Measurements from ENCODE around the gene VPS41. TPM values are rescaled to one million over a fixed set of nuclear protein-coding genes. Genes with fewer than 3 reads are reported as not detected.

The VPS41 gene
- total RNA-seq, 1 experiment from 2014 or later = 31.4 TPM

DNA sequence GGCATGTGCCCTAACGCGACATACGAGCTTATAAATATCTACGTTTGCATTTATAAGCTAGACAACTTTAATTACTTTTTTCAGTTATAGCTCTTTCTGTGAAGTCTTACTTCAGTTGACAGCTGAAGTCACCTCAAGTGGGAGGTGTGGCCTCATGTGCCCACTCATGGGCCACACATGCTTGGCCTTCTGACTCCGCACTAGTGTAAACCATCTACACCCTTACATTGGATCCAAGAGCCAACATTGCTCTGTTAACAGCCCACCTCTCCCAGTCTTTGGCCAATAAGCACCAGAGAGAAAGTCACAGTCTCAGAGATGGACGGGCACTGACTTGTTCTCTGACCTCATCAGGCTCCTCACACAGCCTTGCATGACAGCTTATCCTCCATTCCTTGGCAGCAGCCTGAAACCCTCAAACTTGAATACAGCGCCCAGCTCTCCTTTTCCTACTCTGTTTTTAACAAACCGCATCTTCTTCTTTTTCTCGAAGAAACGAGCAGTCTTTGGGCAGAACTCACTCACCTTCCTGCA is 206.9 kb downstream of the VPS41 start:
- H3K27ac Mint-ChIP-seq (ENCODE audit: low read depth, unreplicated experiment) = no peak overlapping the region
- H3K4me3 Mint-ChIP-seq (ENCODE audit: unreplicated experiment) = no peak overlapping the region
- DNase-seq (ENCODE audit: unreplicated experiment) = peak; percentile 56
- POLR2A ChIA-PET = no interaction called here
- no peak for TF ChIP-seq CTCF (IDR thresholded peaks at IDR 0.05; ENCODE audit: unreplicated experiment)
- no peaks in the 10 kb centered on the region for H3K36me3 Mint-ChIP-seq (ENCODE audit: insufficient read depth, unreplicated experiment)
- H3K9me3 Mint-ChIP-seq (ENCODE audit: unreplicated experiment) = no peaks in the 10 kb centered on the region
- no TSS peak for BruUV-seq (replicated peaks)
- CTCF ChIA-PET = no interaction called here
- H3K27me3 Mint-ChIP-seq (ENCODE audit: insufficient read depth, unreplicated experiment) = no peaks in the 10 kb centered on the region
- intact Hi-C loops (cut with micrococcal nuclease) = no loop called here
- H3K4me1 Mint-ChIP-seq (ENCODE audit: insufficient read depth, unreplicated experiment) = peaks cover 33% of the 10 kb centered on the region

- no peak for TF ChIP-seq CTCF (IDR thresholded peaks at IDR 0.05; ENCODE audit: unreplicated experiment)
- no TSS peak for BruUV-seq (replicated peaks)
- Mint-ChIP-seq H3K9me3 (ENCODE audit: unreplicated experiment) (no peaks in the 10 kb centered on the region), H3K27ac (ENCODE audit: low read depth, unreplicated experiment) (no peak overlapping the region), H3K27me3 (ENCODE audit: insufficient read depth, unreplicated experiment) (no peaks in the 10 kb centered on the region), H3K4me3 (ENCODE audit: unreplicated experiment) (no peak overlapping the region), H3K4me1 (ENCODE audit: insufficient read depth, unreplicated experiment) (peaks cover 33% of the 10 kb centered on the region), H3K36me3 (ENCODE audit: insufficient read depth, unreplicated experiment) (no peaks in the 10 kb centered on the region)
- intact Hi-C loops (cut with micrococcal nuclease) = no loop called here
- ChIA-PET POLR2A (no interaction called here), CTCF (no interaction called here)
- DNase-seq (ENCODE audit: unreplicated experiment) = peak; percentile 49
Measured at GRCh38 chr7:38700116-38700515, 208.9 kb downstream of the VPS41 start.

GRCh38 chr7:38699471-38699870 is 209.5 kb downstream of the VPS41 start:
- Mint-ChIP-seq H3K9me3 (ENCODE audit: unreplicated experiment) (no peaks in the 10 kb centered on the region), H3K36me3 (ENCODE audit: insufficient read depth, unreplicated experiment) (no peaks in the 10 kb centered on the region), H3K4me1 (ENCODE audit: insufficient read depth, unreplicated experiment) (peaks cover 30% of the 10 kb centered on the region), H3K27ac (ENCODE audit: low read depth, unreplicated experiment) (no peak overlapping the region), H3K4me3 (ENCODE audit: unreplicated experiment) (no peak overlapping the region), H3K27me3 (ENCODE audit: insufficient read depth, unreplicated experiment) (no peaks in the 10 kb centered on the region)
- ChIA-PET CTCF (interaction anchor here (0.6 kb wide), 1 partner anchor 24 kb away, joined by 5 read pairs; no protein-coding TSS in a partner anchor), POLR2A (no interaction called here)
- intact Hi-C loops (cut with micrococcal nuclease) = no loop called here
- BruUV-seq (replicated peaks) = no TSS peak
- TF ChIP-seq CTCF (IDR thresholded peaks at IDR 0.05; ENCODE audit: unreplicated experiment) = no peak
- peak; percentile 67 for DNase-seq (ENCODE audit: unreplicated experiment)

- H3K4me1 Mint-ChIP-seq (ENCODE audit: insufficient read depth, unreplicated experiment) = peaks cover 6% of the 10 kb centered on the region
Measured at GRCh38 chr7:38694326-38694725, 214.7 kb downstream of the VPS41 start.

More at GRCh38 chr7:38694326-38694725, 214.7 kb downstream of the VPS41 start:
- no peak for DNase-seq (ENCODE audit: unreplicated experiment)
- Mint-ChIP-seq H3K27ac (ENCODE audit: low read depth, unreplicated experiment) (no peak overlapping the region), H3K36me3 (ENCODE audit: insufficient read depth, unreplicated experiment) (no peaks in the 10 kb centered on the region), H3K9me3 (ENCODE audit: unreplicated experiment) (no peaks in the 10 kb centered on the region), H3K4me3 (ENCODE audit: unreplicated experiment) (no peak overlapping the region), H3K27me3 (ENCODE audit: insufficient read depth, unreplicated experiment) (no peaks in the 10 kb centered on the region)
- intact Hi-C loops (cut with micrococcal nuclease) = no loop called here
- TF ChIP-seq CTCF (IDR thresholded peaks at IDR 0.05; ENCODE audit: unreplicated experiment) = no peak
- CTCF ChIA-PET = interaction anchor here (0.6 kb wide), 1 partner anchor 158 kb away, joined by 3 read pairs; no protein-coding TSS in a partner anchor
- BruUV-seq (replicated peaks) = no TSS peak
- POLR2A ChIA-PET = interaction anchor here (0.7 kb wide), 1 partner anchor 22 kb away, joined by 4 read pairs; no protein-coding TSS in a partner anchor
